SU-DHL-6 (cell line): Measurements from ENCODE around the gene NME4.
"Not testable (repeated sequence)": the region's sequence is repeated elsewhere in the genome, so short reads cannot be mapped to it uniquely, and the experiment has no call there.

Experiments used
- EZH2phosphoT487 ChIP-seq: fragments of 200-600 bp; sonication (generic), shearing (Covaris generic); conservative IDR thresholded peaks from 2 replicates; pipeline ENCODE4 v1.6.1; 2018; ENCODE audit warnings: mild to moderate bottlenecking, antibody characterized with exemption, low read length, moderate library complexity, mixed read lengths
- TF ChIP-seq, protein P1 (sequence below): fragments of 200-600 bp; sonication (generic); IDR thresholded peaks from one replicate; pipeline ENCODE4 v1.5.1; 2017; ENCODE audit warnings: antibody characterized with exemption, mild to moderate bottlenecking, low read length, moderate library complexity; ENCODE audit not compliant: insufficient read depth, poor library complexity, severe bottlenecking

DNA sequence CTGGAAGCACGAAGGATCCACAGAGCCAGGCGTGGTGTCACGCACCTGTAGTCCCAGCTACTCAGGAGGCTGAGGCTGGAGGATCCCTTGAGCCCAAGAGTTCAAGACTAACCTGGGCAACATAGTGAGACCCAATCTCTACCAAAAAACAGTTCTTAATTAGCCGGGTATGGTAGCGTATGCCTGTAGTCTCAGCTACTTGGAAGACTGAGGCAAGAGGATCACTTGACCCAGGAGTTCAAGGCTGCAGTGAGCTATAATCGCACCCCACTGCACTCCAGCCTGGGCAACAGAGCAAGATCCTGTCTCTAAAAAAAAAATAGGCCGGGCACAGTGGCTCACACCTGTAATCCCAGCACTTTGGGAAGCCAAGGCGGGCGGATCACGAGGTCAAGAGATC is 48.5 kb upstream of the NME4 start:
- TF ChIP-seq, protein P1, sequence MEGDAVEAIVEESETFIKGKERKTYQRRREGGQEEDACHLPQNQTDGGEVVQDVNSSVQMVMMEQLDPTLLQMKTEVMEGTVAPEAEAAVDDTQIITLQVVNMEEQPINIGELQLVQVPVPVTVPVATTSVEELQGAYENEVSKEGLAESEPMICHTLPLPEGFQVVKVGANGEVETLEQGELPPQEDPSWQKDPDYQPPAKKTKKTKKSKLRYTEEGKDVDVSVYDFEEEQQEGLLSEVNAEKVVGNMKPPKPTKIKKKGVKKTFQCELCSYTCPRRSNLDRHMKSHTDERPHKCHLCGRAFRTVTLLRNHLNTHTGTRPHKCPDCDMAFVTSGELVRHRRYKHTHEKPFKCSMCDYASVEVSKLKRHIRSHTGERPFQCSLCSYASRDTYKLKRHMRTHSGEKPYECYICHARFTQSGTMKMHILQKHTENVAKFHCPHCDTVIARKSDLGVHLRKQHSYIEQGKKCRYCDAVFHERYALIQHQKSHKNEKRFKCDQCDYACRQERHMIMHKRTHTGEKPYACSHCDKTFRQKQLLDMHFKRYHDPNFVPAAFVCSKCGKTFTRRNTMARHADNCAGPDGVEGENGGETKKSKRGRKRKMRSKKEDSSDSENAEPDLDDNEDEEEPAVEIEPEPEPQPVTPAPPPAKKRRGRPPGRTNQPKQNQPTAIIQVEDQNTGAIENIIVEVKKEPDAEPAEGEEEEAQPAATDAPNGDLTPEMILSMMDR: not testable (repeated sequence)
- not testable (repeated sequence) for TF ChIP-seq EZH2phosphoT487
